HepG2 (cell line): ENCODE data around the gene MFNG. TPM values are rescaled to one million over a fixed set of nuclear protein-coding genes. Genes with fewer than 3 reads are reported as not detected.

Experiments used
- ARID4A ChIP-seq: sonication (generic); formaldehyde crosslinking; IDR thresholded peaks from 2 replicates; pipeline ENCODE4 v1.5.0; 2020; ENCODE audit warnings: mild to moderate bottlenecking, missing genetic modification reagents, borderline replicate concordance
- ATF7-NPFF ChIP-seq: sonication (generic); formaldehyde crosslinking; IDR thresholded peaks from 2 replicates; pipeline ENCODE4 v1.8.1; 2023; ENCODE audit warnings: mild to moderate bottlenecking, low read depth, missing genetic modification reagents, moderate library complexity
- CBX2 ChIP-seq, 2 experiments: fragments of 200-600 bp in 1 of 2; sonication (generic); formaldehyde crosslinking in 1 of 2; IDR thresholded peaks; 2 replicates each; pipeline versions ENCODE4 v1.7.0 to v1.8.1; 2018 to 2022; ENCODE audit warnings: low read depth in 2 of 2, low read length in 1 of 2, mild to moderate bottlenecking in 1 of 2, missing genetic modification reagents in 1 of 2
- GABPA ChIP-seq, 2 experiments: IDR thresholded peaks; 2 replicates each; pipeline ENCODE4 v1.6.1; 2011 to 2016; ENCODE audit warnings: low read depth in 2 of 2, low read length in 1 of 2, missing biosample characterization in 1 of 2, missing genetic modification characterization in 1 of 2
- GRHL1 ChIP-seq: sonication (generic); formaldehyde crosslinking; conservative IDR thresholded peaks from 2 replicates; pipeline ENCODE4 v1.8.0; 2022; ENCODE audit warnings: missing genetic modification reagents
- HIVEP1 ChIP-seq: sonication (generic); formaldehyde crosslinking; IDR thresholded peaks from 2 replicates; pipeline ENCODE4 v1.4.0; 2020; ENCODE audit warnings: mild to moderate bottlenecking, missing genetic modification reagents
- MAX ChIP-seq: IDR thresholded peaks from 2 replicates; pipeline ENCODE4 v1.6.1; 2012; ENCODE audit warnings: inconsistent platforms
- MYNN ChIP-seq: sonication (generic); formaldehyde crosslinking; IDR thresholded peaks from 2 replicates; pipeline ENCODE4 v1.4.0; 2020; ENCODE audit warnings: mild to moderate bottlenecking, low read depth, missing genetic modification reagents
- PHB2 ChIP-seq: fragments of 450-650 bp; IDR thresholded peaks from 2 replicates; pipeline ENCODE4 v1.6.1; 2018; ENCODE audit not compliant: partially characterized antibody
- SIN3A ChIP-seq: IDR thresholded peaks from 2 replicates; pipeline ENCODE4 v1.6.1; 2011; ENCODE audit warnings: low read depth, mild to moderate bottlenecking, control low read depth, low read length, borderline replicate concordance
- ZFAT ChIP-seq: sonication (generic); formaldehyde crosslinking; conservative IDR thresholded peaks from 2 replicates; pipeline ENCODE4 v1.8.1; 2023; ENCODE audit warnings: missing genetic modification reagents, inconsistent platforms
- ZNF34 ChIP-seq: sonication (generic); formaldehyde crosslinking; IDR thresholded peaks from 2 replicates; pipeline ENCODE4 v1.4.0; 2020; ENCODE audit warnings: mild to moderate bottlenecking, missing genetic modification reagents, borderline replicate concordance
- ZNF44 ChIP-seq: sonication (generic); formaldehyde crosslinking; IDR thresholded peaks from 2 replicates; pipeline ENCODE4 v1.5.1; 2020; ENCODE audit warnings: mild to moderate bottlenecking, missing genetic modification reagents
- ZNF468 ChIP-seq: sonication (generic); formaldehyde crosslinking; IDR thresholded peaks from 2 replicates; pipeline ENCODE4 v1.8.0; 2022; ENCODE audit warnings: mild to moderate bottlenecking, moderate library complexity, missing genetic modification reagents
- ZNF562 ChIP-seq: sonication (generic); formaldehyde crosslinking; IDR thresholded peaks from 2 replicates; pipeline ENCODE4 v1.8.0; 2022; ENCODE audit warnings: missing genetic modification reagents, borderline replicate concordance
- ZNF567 ChIP-seq: sonication (generic); formaldehyde crosslinking; IDR thresholded peaks from 2 replicates; pipeline ENCODE4 v1.8.1; 2023; ENCODE audit warnings: mild to moderate bottlenecking, missing genetic modification reagents, borderline replicate concordance
- ZNF569 ChIP-seq: sonication (generic); formaldehyde crosslinking; IDR thresholded peaks from 2 replicates; pipeline ENCODE4 v1.5.0; 2020; ENCODE audit warnings: mild to moderate bottlenecking, missing genetic modification reagents, moderate library complexity, borderline replicate concordance
- ZNF780A ChIP-seq: sonication (generic); formaldehyde crosslinking; IDR thresholded peaks from 2 replicates; pipeline ENCODE4 v1.8.0; 2022; ENCODE audit warnings: mild to moderate bottlenecking, missing genetic modification reagents, moderate library complexity
- ZSCAN5A ChIP-seq: sonication (generic); formaldehyde crosslinking; IDR thresholded peaks from 2 replicates; pipeline ENCODE4 v1.8.0; 2022; ENCODE audit warnings: mild to moderate bottlenecking, missing genetic modification reagents, borderline replicate concordance
- ZZZ3 ChIP-seq: sonication (generic); formaldehyde crosslinking; IDR thresholded peaks from 2 replicates; pipeline ENCODE4 v1.4.0; 2020; ENCODE audit warnings: missing genetic modification reagents, mild to moderate bottlenecking, borderline replicate concordance
- polyA plus RNA-seq, 8 experiments: library from polyadenylated mRNA; depleted of rRNA in 3 of 8; stranded (reverse) in 7 of 8; unstranded in 1 of 8; fragments of >200 nt; fragmentation: Illumina TruSeq in 4 of 8; extraction: Trizol in 4 of 8; gene quantifications; 2 replicates each; pipeline versions ENCODE4 v1.2.1 to v1.2.3, GENCODE V29; 2011 to 2016; ENCODE audit warnings: low read depth in 4 of 8, missing spikeins in 1 of 8, mixed read lengths in 1 of 8; ENCODE audit not compliant: insufficient read depth in 1 of 8
- total RNA-seq, 5 experiments: library from RNA; depleted of rRNA; stranded (reverse); fragments of >200 nt; fragmentation: Illumina TruSeq; extraction: Trizol; gene quantifications; 2 replicates each; pipeline ENCODE4 v1.2.3, GENCODE V29; 2016; ENCODE audit warnings: low read depth in 1 of 5

MFNG gene
- total and polyA plus RNA-seq, 2 of the 13 experiments (the other 11 are each of a cell fraction or from before 2014, with no cell fraction given), result 1.0 to 11.7 TPM

- TF ChIP-seq ARID4A (peak; percentile 95), PHB2 (no peak), ZFAT (CRISPR knock-in tag) (no peak), ZNF44 (CRISPR knock-in tag) (no peak; the same call in 1 of the 2 replicates), ZNF780A (CRISPR knock-in tag) (peak; percentile 28; the same call in 1 of the 2 replicates), ZNF34 (CRISPR knock-in tag) (peak; percentile 97; the same call in 1 of the 2 replicates), ZNF468 (CRISPR knock-in tag) (peak; percentile 92; the same call in 1 of the 2 replicates), GRHL1 (CRISPR knock-in tag) (no peak), ZNF562 (CRISPR knock-in tag) (no peak), HIVEP1 (CRISPR knock-in tag) (peak; percentile 94), ZZZ3 (peak; percentile 75; the same call in 1 of the 2 replicates), MAX (peak; percentile 99), ZSCAN5A (CRISPR knock-in tag) (peak; percentile 59; the same call in 1 of the 2 replicates), SIN3A (peak; percentile 76; the same call in 1 of the 2 replicates), ZNF569 (peak; percentile 46; the same call in 1 of the 2 replicates), CBX2 (IDR thresholded peaks at IDR 0.05; ENCODE audit: low read depth, low read length) (no peak), CBX2 (CRISPR knock-in tag; IDR thresholded peaks at IDR 0.05; ENCODE audit: low read depth) (no peak), MYNN (CRISPR knock-in tag) (0 out of 2 replicates have a peak, but pooled peaks have one; percentile 54), GABPA (IDR thresholded peaks at IDR 0.05; ENCODE audit: low read depth, low read length) (peak; percentile 31; the same call in 1 of the 2 replicates), GABPA (CRISPR knock-in tag; IDR thresholded peaks at IDR 0.05; ENCODE audit: low read depth) (peak; percentile 81), ATF7-NPFF (CRISPR knock-in tag) (no peak; the same call in 1 of the 2 replicates), ZNF567 (0 out of 2 replicates have a peak, but pooled peaks have one; percentile 7)
These were observed 15.6 kb upstream of the MFNG start (continued) for GRCh38 chr22:37501610-37502341.
